Measurements from ENCODE around the gene SESN1. TPM values are rescaled to one million over a fixed set of nuclear protein-coding genes. Genes with fewer than 3 reads are reported as not detected.

The SESN1 gene
- total RNA-seq, 1 experiment from 2014 or later = 17.5 TPM

GRCh38 chr6:108946695-108947094 lies 148.0 kb downstream of the SESN1 start:
- Mint-ChIP-seq H3K4me3 (no peak overlapping the region), H3K27ac (no peak overlapping the region), H3K4me1 (peaks cover 17 to 24% of the 10 kb centered on the region in 2 experiments), H3K9me3 (no peaks in the 10 kb centered on the region), H3K36me3 (ENCODE audit: insufficient read depth in 1 of 3, low read depth in 3 of 3) (no peaks in the 10 kb centered on the region), H3K27me3 (ENCODE audit: low read depth) (peaks cover 2% of the 10 kb centered on the region)
- no peak overlapping the region for H3K18ac ChIP-seq (ENCODE audit: insufficient read length, low read depth, low read length)
- H3K4ac ChIP-seq (ENCODE audit: low read depth, low read length) = no peak overlapping the region
- H3K23me2 ChIP-seq (ENCODE audit: insufficient read length, low read depth, low read length, poor library complexity, severe bottlenecking) = no peaks in the 10 kb centered on the region
- H3K56ac ChIP-seq (ENCODE audit: insufficient read length, low read depth, low read length) = no peak overlapping the region
- no CpG with 5 or more reads among the region's 3 CpGs for WGBS (ENCODE audit: extremely low coverage, insufficient read length, low lambda C conversion rate)
- H3K27me3 ChIP-seq (ENCODE audit: insufficient read depth, low read length) = no peaks in the 10 kb centered on the region; the same call in 1 of the 2 replicates
- H2AFZ ChIP-seq (ENCODE audit: low read length) = no peak overlapping the region
- no peak overlapping the region for H2AK5ac ChIP-seq (ENCODE audit: insufficient read length, low read length)
- H3K79me1 ChIP-seq (ENCODE audit: insufficient read depth, low read depth, low read length, poor library complexity, severe bottlenecking) = no peaks in the 10 kb centered on the region
- TF ChIP-seq CTCF (conservative IDR thresholded peaks at IDR 0.05) = no peak
- H4K5ac ChIP-seq (ENCODE audit: insufficient read length, low read depth, low read length) = no peak overlapping the region
- H3K4me1 ChIP-seq (ENCODE audit: insufficient read depth, low read length) = peaks cover 2% of the 10 kb centered on the region; the same call in 1 of the 2 replicates
- H4K91ac ChIP-seq (ENCODE audit: insufficient read length, low read depth, low read length) = no peak overlapping the region
- no peaks in the 10 kb centered on the region for H4K20me1 ChIP-seq (ENCODE audit: control insufficient read depth, insufficient read depth, insufficient read length)
- H4K8ac ChIP-seq (replicated peaks; ENCODE audit: insufficient read length, low read depth, low read length) = no peak overlapping the region
- no peak overlapping the region for H2BK20ac ChIP-seq (ENCODE audit: low read depth, low read length, poor library complexity, severe bottlenecking)
- H2BK5ac ChIP-seq (ENCODE audit: insufficient read length, low read length) = no peak overlapping the region
- no peak overlapping the region for H3K27ac ChIP-seq (ENCODE audit: insufficient read length, low read depth, low read length)
- no peak overlapping the region for H3K14ac ChIP-seq (ENCODE audit: insufficient read depth, low read length)
- H3K23ac ChIP-seq (ENCODE audit: insufficient read length, low read depth, low read length) = no peak overlapping the region
- no peak for DNase-seq
- no peak overlapping the region for H3K9ac ChIP-seq (ENCODE audit: extremely low read depth, insufficient read length, low read length)
- H3K9me3 ChIP-seq (ENCODE audit: control insufficient read depth, low read depth, low read length) = no peaks in the 10 kb centered on the region
- H2BK15ac ChIP-seq (ENCODE audit: low read depth, low read length) = no peak overlapping the region
- no peak overlapping the region for H3T11ph ChIP-seq (ENCODE audit: low read length)
- H2BK12ac ChIP-seq (ENCODE audit: insufficient read length, low read depth, low read length) = no peak overlapping the region
- no peaks in the 10 kb centered on the region for H3K79me2 ChIP-seq (ENCODE audit: insufficient read depth, low read length)
- no peak overlapping the region for H3K4me2 ChIP-seq (ENCODE audit: insufficient read depth, insufficient read length, low read length)
- no peak overlapping the region for H2BK120ac ChIP-seq (ENCODE audit: low read depth, low read length, poor library complexity, severe bottlenecking)

Measured in H9 (cell line).